Central memory CD8-positive, alpha-beta T cell (primary cell): ENCODE measurements around the gene INHA.

Source experiments
- ATAC-seq: fragments of 150-1000 bp; cut with Tn5 transposase; replicated peaks from 2 replicates; pipeline ENCODE4 v1.10.0; 2022; ENCODE audit warnings: mild to moderate bottlenecking, moderate FRiP score, moderate number of reproducible peaks; ENCODE audit not compliant: poor library complexity, severe bottlenecking; ENCODE audit errors: extremely low read depth
- DNase-seq, 2 donors: peaks; one replicate each; pipeline ENCODE4 v3.0.0; 2021; ENCODE audit warnings: low spot score in 2 of 2
- H3K27ac Mint-ChIP-seq: one replicate; pipeline ENCODE4 v1.8.0; 2022; ENCODE audit warnings: low read depth, mild to moderate bottlenecking, moderate library complexity, mixed read lengths
- H3K27me3 Mint-ChIP-seq: one replicate; pipeline ENCODE4 v1.8.0; 2022; ENCODE audit warnings: mixed read lengths
- H3K36me3 Mint-ChIP-seq: one replicate; pipeline ENCODE4 v1.8.0; 2022; ENCODE audit warnings: mild to moderate bottlenecking, moderate library complexity, mixed read lengths; ENCODE audit not compliant: insufficient read depth
- H3K4me1 Mint-ChIP-seq: one replicate; pipeline ENCODE4 v1.8.0; 2022; ENCODE audit warnings: mixed read lengths
- H3K4me3 Mint-ChIP-seq: one replicate; pipeline ENCODE4 v1.8.0; 2022; ENCODE audit warnings: mild to moderate bottlenecking, moderate library complexity, mixed read lengths
- H3K9me3 Mint-ChIP-seq: one replicate; pipeline ENCODE4 v1.8.0; 2022; ENCODE audit warnings: mixed read lengths

The INHA gene

DNA sequence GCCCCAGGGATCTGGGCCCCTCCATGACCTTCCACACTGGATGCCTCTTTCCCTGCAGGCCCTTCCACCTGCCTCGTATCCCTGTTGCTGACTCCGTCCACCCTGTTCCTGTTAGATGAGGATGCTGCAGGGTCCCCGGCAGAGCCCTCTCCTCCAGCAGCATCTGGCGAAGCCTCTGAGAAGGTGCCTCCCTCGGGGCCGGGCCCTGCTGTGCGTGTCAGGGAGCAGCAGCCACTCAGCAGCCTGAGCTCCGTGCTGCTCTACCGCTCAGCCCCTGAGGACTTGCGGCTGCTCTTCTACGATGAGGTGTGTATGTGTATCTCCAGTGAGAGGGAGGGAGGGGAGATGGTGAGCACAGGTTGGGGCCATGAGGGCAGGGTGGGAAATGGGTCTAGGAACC is 42.9 kb downstream of the INHA start:
- Mint-ChIP-seq H3K36me3 (peaks cover 6% of the 10 kb centered on the region), H3K4me1 (peaks cover 21% of the 10 kb centered on the region), H3K27ac (no peak overlapping the region), H3K27me3 (no peaks in the 10 kb centered on the region), H3K9me3 (no peaks in the 10 kb centered on the region), H3K4me3 (no peak overlapping the region)
- DNase-seq (no peak), ATAC-seq (no peak)

DNA sequence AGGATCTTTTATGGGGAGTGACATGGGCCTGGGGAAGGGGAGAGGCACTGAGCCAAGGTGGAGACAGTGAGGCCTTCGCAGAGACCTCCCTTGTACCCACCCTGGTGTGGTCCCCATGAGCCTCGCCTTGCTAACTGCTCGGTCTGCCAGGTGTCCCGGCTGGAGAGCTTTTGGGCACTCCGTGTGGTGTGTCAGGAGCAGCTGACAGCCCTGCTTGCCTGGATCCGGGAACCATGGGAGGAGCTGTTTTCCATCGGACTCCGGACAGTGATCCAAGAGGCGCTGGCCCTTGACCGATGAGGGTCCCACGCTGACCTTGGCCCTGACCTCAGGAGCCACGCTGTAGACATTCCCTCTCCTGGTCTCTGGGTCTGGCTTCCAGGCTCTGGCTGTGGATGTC is 43.8 kb downstream of the INHA start:
- Mint-ChIP-seq H3K9me3 (no peaks in the 10 kb centered on the region), H3K27me3 (no peaks in the 10 kb centered on the region), H3K27ac (no peak overlapping the region), H3K4me1 (peaks cover 20% of the 10 kb centered on the region), H3K4me3 (no peak overlapping the region), H3K36me3 (peaks cover 4% of the 10 kb centered on the region)
- DNase-seq (no peak), ATAC-seq (no peak)

DNA sequence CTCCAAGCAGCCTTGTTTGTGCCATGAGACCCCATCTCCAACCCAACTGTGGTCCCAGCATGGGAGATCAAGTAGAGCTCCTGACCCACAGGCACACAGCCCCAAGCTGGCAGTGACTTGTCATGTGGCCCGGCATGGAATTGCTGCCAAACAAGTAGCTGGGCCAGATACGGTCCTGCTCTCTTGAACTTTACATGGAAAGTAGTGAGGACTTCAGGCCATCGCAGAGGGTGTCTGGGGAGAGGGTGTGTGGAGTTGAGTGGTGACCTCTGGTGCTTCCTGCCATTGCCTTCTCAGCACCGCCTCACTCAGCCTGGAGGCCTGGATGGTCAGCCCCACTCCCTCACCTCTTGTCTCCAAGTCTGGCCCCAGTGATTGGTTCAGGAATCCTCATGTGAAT is 44.4 kb downstream of the INHA start:
- DNase-seq (no peak), ATAC-seq (no peak)
- Mint-ChIP-seq H3K27ac (no peak overlapping the region), H3K9me3 (no peaks in the 10 kb centered on the region), H3K4me3 (no peak overlapping the region), H3K36me3 (peaks cover 4% of the 10 kb centered on the region), H3K27me3 (no peaks in the 10 kb centered on the region), H3K4me1 (peaks cover 15% of the 10 kb centered on the region)

- H3K9me3 Mint-ChIP-seq, result no peaks in the 10 kb centered on the region
- DNase-seq (no peak), ATAC-seq (no peak)
- H3K27ac Mint-ChIP-seq, result no peak overlapping the region
- peaks cover 5% of the 10 kb centered on the region for H3K4me1 Mint-ChIP-seq
- peaks cover 4% of the 10 kb centered on the region for H3K36me3 Mint-ChIP-seq
- no peak overlapping the region for H3K4me3 Mint-ChIP-seq
- H3K27me3 Mint-ChIP-seq, result no peaks in the 10 kb centered on the region
Observed at GRCh38 chr2:219618733-219619122, 46.6 kb downstream of the INHA start.

DNA sequence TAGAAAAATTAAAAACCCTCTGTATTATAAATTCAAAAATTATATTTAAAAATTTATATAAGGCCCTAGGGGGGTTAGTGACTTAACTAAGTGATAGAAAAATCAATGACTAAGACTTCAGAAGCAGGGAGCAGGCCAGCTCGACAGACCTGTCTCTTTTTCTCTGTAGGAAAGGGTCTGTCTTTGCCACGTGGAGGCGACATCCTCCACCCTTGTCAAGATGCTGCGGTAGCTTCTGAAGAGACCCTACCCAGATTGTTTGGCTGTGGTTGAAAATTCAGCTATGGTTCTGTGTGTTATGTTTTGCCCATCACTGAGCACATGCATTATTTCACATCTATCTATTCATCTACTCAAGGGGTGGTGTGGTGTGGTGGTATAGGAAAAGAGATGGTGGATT is 47.1 kb downstream of the INHA start:
- DNase-seq (no peak), ATAC-seq (no peak)
- H3K4me1 Mint-ChIP-seq, result peaks cover 3% of the 10 kb centered on the region
- no peak overlapping the region for H3K27ac Mint-ChIP-seq
- peaks cover 4% of the 10 kb centered on the region for H3K36me3 Mint-ChIP-seq
- H3K4me3 Mint-ChIP-seq, result no peak overlapping the region
- H3K9me3 Mint-ChIP-seq, result no peaks in the 10 kb centered on the region
- peaks cover 4% of the 10 kb centered on the region for H3K27me3 Mint-ChIP-seq

DNA sequence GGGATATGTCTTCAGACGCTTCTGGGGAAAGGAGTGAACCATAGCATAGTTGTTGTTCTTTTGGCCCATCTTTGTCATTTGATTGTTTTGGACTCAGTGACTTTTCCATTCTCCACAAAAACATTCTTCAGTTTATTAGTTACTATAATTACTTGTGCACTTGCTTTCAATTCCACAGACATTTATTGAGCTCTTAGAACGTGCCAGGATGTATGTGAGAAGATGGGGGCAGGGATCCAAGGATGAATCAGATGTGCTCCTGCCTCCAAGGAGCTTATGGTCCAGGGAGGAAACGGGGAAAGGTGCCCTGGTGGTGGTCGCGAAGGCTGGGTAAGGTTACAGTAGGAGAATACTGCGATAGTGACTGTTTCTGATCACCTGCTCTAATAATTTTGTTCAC is 48.4 kb downstream of the INHA start:
- DNase-seq, result no peak

GRCh38 chr2:219621935-219622334 is 49.8 kb downstream of the INHA start:
- H3K4me1 Mint-ChIP-seq, result peaks cover 5% of the 10 kb centered on the region
- no peak overlapping the region for H3K27ac Mint-ChIP-seq
- H3K4me3 Mint-ChIP-seq, result no peak overlapping the region
- H3K9me3 Mint-ChIP-seq, result no peaks in the 10 kb centered on the region
- no peak for ATAC-seq
- peaks cover under 1% of the 10 kb centered on the region for H3K36me3 Mint-ChIP-seq
- peaks cover 26% of the 10 kb centered on the region for H3K27me3 Mint-ChIP-seq
- no peak for DNase-seq

More for the DNA sequence above, 48.4 kb downstream of the INHA start:
- Mint-ChIP-seq H3K4me1 (no peaks in the 10 kb centered on the region), H3K27ac (no peak overlapping the region), H3K4me3 (no peak overlapping the region), H3K27me3 (peaks cover 16% of the 10 kb centered on the region), H3K36me3 (peaks cover 4% of the 10 kb centered on the region), H3K9me3 (no peaks in the 10 kb centered on the region)
- ATAC-seq, result no peak

- ATAC-seq (no peak), DNase-seq (no peak)
- peaks cover 30% of the 10 kb centered on the region for H3K27me3 Mint-ChIP-seq
- H3K36me3 Mint-ChIP-seq, result no peaks in the 10 kb centered on the region
- H3K9me3 Mint-ChIP-seq, result no peaks in the 10 kb centered on the region
- H3K4me1 Mint-ChIP-seq, result peaks cover 8% of the 10 kb centered on the region
- no peak overlapping the region for H3K27ac Mint-ChIP-seq
- no peak overlapping the region for H3K4me3 Mint-ChIP-seq
Observed at GRCh38 chr2:219622472-219622871, 50.4 kb downstream of the INHA start.

DNA sequence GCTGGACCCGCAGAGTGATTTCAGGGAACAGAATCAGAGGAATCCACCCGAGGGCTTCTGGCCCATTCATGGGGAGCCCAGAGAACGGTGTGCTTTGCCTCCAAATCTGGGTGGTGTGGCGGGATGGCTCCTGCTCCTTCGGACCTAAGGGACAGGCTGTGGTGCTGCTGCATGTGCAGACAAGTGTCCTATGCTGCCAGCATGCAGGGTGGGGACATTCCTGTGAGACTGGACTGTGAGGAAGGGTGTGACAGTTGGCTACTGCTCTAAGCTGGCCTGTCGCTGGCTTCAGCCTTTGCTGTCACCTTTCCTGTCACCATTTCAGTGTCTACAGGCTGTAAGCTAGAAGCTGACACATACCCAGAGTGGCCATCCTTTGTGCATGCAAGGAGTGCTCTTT is 52.5 kb downstream of the INHA start:
- Mint-ChIP-seq H3K27ac (no peak overlapping the region), H3K4me1 (peaks cover 8% of the 10 kb centered on the region), H3K9me3 (no peaks in the 10 kb centered on the region), H3K4me3 (no peak overlapping the region), H3K36me3 (no peaks in the 10 kb centered on the region), H3K27me3 (peaks cover 45% of the 10 kb centered on the region)
- DNase-seq, result no peak
- ATAC-seq, result no peak

DNA sequence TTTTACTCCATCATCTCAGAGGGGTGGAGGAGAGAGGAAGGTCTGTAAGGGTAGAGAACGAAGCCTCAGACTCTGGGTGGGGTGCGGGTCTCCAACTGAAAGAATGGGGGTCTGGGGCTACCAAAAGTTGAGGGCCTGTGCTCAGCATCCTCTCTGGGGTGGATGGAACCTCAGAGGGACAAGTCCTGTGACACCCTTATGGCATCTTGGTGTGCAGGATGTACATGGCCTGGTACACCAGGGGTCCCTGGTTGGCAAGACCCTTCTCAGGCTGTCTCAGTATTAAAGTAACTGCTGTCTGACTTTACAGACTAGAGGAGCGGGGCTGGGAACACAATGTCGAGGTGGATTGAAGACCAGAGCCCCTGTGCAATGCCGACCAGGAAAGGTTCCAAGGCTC is 53.1 kb downstream of the INHA start:
- H3K4me1 Mint-ChIP-seq, result peaks cover 8% of the 10 kb centered on the region
- H3K9me3 Mint-ChIP-seq, result no peaks in the 10 kb centered on the region
- ATAC-seq (no peak), DNase-seq (no peak)
- H3K36me3 Mint-ChIP-seq, result no peaks in the 10 kb centered on the region
- no peak overlapping the region for H3K27ac Mint-ChIP-seq
- peaks cover 51% of the 10 kb centered on the region for H3K27me3 Mint-ChIP-seq
- H3K4me3 Mint-ChIP-seq, result no peak overlapping the region
